Measurements from ENCODE around the gene ZSCAN32. TPM values are rescaled to one million over a fixed set of nuclear protein-coding genes. Genes with fewer than 3 reads are reported as not detected.

Gene ZSCAN32
- polyA plus RNA-seq, 1 of the 3 experiments (the other 2 are of a cell fraction), result 10.8 TPM

GRCh38 chr16:3443108-3444031 is 42.6 kb upstream of the ZSCAN32 start, which contains the start of the genes NAA60 and ZNF597 (continued):
- TF ChIP-seq PBX3 (IDR thresholded peaks at IDR 0.05) (no peak), MXI1 (IDR thresholded peaks at IDR 0.05; ENCODE audit: low read depth, low read length) (peak; percentile 85), ELF1 (IDR thresholded peaks at IDR 0.05) (0 out of 2 replicates have a peak, but pooled peaks have one; percentile 7), RFX5 (IDR thresholded peaks at IDR 0.05; ENCODE audit: low read length) (peak; percentile 61; the same call in 1 of the 2 replicates), NFIC (IDR thresholded peaks at IDR 0.05; ENCODE audit: borderline replicate concordance) (no peak)

- POLR2A ChIA-PET, result no interaction called here
Observed at GRCh38 chr16:3439637-3440036, 38.8 kb upstream of the ZSCAN32 start.

More at GRCh38 chr16:3439637-3440036, 38.8 kb upstream of the ZSCAN32 start:
- TF ChIP-seq RFX5 (IDR thresholded peaks at IDR 0.05; ENCODE audit: low read length) (no peak), TCF12 (IDR thresholded peaks at IDR 0.05) (no peak), FOXJ3 (CRISPR knock-in tag; IDR thresholded peaks at IDR 0.05) (no peak), ELF1 (IDR thresholded peaks at IDR 0.05) (no peak), CHD2 (IDR thresholded peaks at IDR 0.05; ENCODE audit: low read length, partially characterized antibody) (no peak), MEF2A (IDR thresholded peaks at IDR 0.05; ENCODE audit: borderline replicate concordance, low read depth) (no peak), MXI1 (IDR thresholded peaks at IDR 0.05; ENCODE audit: low read depth, low read length) (no peak), RAD21 (IDR thresholded peaks at IDR 0.05; ENCODE audit: low read length) (no peak), MAX (IDR thresholded peaks at IDR 0.05; ENCODE audit: low read depth) (no peak), EP300 (IDR thresholded peaks at IDR 0.05; ENCODE audit: borderline replicate concordance in 1 of 2, low read depth in 1 of 2, low read length in 1 of 2) (no peak), POLR2AphosphoS5 (IDR thresholded peaks at IDR 0.05; ENCODE audit: low read depth, low read length) (no peak), FOXM1 (IDR thresholded peaks at IDR 0.05; ENCODE audit: low read depth) (no peak), PBX3 (IDR thresholded peaks at IDR 0.05) (no peak)
- TF ChIP-seq, protein P1, sequence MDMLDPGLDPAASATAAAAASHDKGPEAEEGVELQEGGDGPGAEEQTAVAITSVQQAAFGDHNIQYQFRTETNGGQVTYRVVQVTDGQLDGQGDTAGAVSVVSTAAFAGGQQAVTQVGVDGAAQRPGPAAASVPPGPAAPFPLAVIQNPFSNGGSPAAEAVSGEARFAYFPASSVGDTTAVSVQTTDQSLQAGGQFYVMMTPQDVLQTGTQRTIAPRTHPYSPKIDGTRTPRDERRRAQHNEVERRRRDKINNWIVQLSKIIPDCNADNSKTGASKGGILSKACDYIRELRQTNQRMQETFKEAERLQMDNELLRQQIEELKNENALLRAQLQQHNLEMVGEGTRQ (IDR thresholded peaks at IDR 0.05; ENCODE audit: borderline replicate concordance, low read depth, low read length), result no peak
- no peak for DNase-seq
- 56% methylated on average over 4 of the region's 4 CpGs for WGBS (ENCODE audit: low lambda C conversion rate)
- peaks cover 72% of the 10 kb centered on the region for H3K79me2 ChIP-seq (ENCODE audit: insufficient read depth)
- no peak overlapping the region for H3K4me3 ChIP-seq (ENCODE audit: low read depth in 2 of 2, low read length in 1 of 2)
- H4K20me1 ChIP-seq (ENCODE audit: insufficient read depth), result 0 out of 2 replicates have a peak, but pooled peaks cover 3% of the 10 kb centered on the region
- no peaks in the 10 kb centered on the region for H3F3A ChIP-seq (replicated peaks; ENCODE audit: insufficient read depth)
- no peak overlapping the region for H3K9ac ChIP-seq
- H3K4me2 ChIP-seq, result no peak overlapping the region
- CTCF ChIA-PET, result no interaction called here
- peaks cover 24 to 26% of the 10 kb centered on the region in 2 experiments for H3K36me3 ChIP-seq (replicated peaks in 1 of 2; ENCODE audit: control insufficient read depth in 1 of 2, insufficient read depth in 2 of 2, low read length in 1 of 2)
- H3K27ac ChIP-seq (ENCODE audit: low read depth in 2 of 2, low read length in 1 of 2), result no peak overlapping the region
- no peak overlapping the region for H2AFZ ChIP-seq (ENCODE audit: low read depth)
- no peaks in the 10 kb centered on the region for H3K9me3 ChIP-seq
- no peaks in the 10 kb centered on the region for H3K27me3 ChIP-seq (ENCODE audit: insufficient read depth)
- no peaks in the 10 kb centered on the region for H3K9me2 ChIP-seq
- peaks cover 0 to 2% of the 10 kb centered on the region in 2 experiments; a peak in 1 of 4 replicates for H3K4me1 ChIP-seq (ENCODE audit: control insufficient read depth in 1 of 2, insufficient read depth in 2 of 2, low read depth in 1 of 2, low read length in 1 of 2)

Measured in SK-N-SH (cell line).